Measurements from ENCODE around the gene PRSS57. TPM values are rescaled to one million over a fixed set of nuclear protein-coding genes. Genes with fewer than 3 reads are reported as not detected.

The PRSS57 gene
- polyA plus RNA-seq, 1 donor (not counting 4 experiments of a cell fraction or from before 2014, with no cell fraction given): not detected

GRCh38 chr19:718991-719512, 23.8 kb upstream of the PRSS57 start:
- Histone ChIP-seq H3K27ac (ENCODE audit: control insufficient read depth, insufficient read depth, low read length) (no peak overlapping the region), H3K27me3 (ENCODE audit: control insufficient read depth, extremely low read depth, insufficient read depth, low read length) (peaks cover 7% of the 10 kb centered on the region), H3K4me3 (ENCODE audit: control insufficient read depth in 2 of 3, extremely low read depth in 1 of 3, insufficient read depth in 2 of 3, low read depth in 1 of 3, low read length in 3 of 3) (no peak overlapping the region), H3K9ac (ENCODE audit: control insufficient read depth, extremely low read depth, insufficient read depth, low read length) (no peak overlapping the region), H3K9me3 (ENCODE audit: control insufficient read depth, low read depth, low read length) (peaks cover 2% of the 10 kb centered on the region), H4K20me1 (ENCODE audit: control insufficient read depth, extremely low read depth, insufficient read depth, low read length) (no peaks in the 10 kb centered on the region), H3K4me2 (ENCODE audit: control insufficient read depth, extremely low read depth, insufficient read depth, low read depth, low read length) (no peak overlapping the region), H3K36me3 (ENCODE audit: control insufficient read depth in 2 of 2, extremely low read depth in 1 of 2, insufficient read depth in 2 of 2, low read length in 2 of 2) (no peaks in the 10 kb centered on the region), H3K4me1 (ENCODE audit: control insufficient read depth, extremely low read depth, insufficient read depth, low read length) (no peaks in the 10 kb centered on the region), H3K9me1 (ENCODE audit: control insufficient read depth, extremely low read depth, insufficient read depth, low read length) (no peaks in the 10 kb centered on the region), H3K79me2 (ENCODE audit: control insufficient read depth, insufficient read depth, low read length) (no peaks in the 10 kb centered on the region), H2AFZ (ENCODE audit: control insufficient read depth, low read length) (no peak overlapping the region)
- DNase-seq (ENCODE audit: low read depth, low spot score) (no peak), FAIRE-seq (no peak)
- dilution Hi-C loops (cut with MboI; ENCODE audit: extremely low pct_ligation_motif_present, low sequenced_read_pairs): no loop called here
- TF ChIP-seq CTCF (optimal IDR thresholded peaks at IDR 0.05 in 1 of 3, IDR thresholded peaks at IDR 0.05 in 1 of 3, conservative IDR thresholded peaks at IDR 0.05 in 1 of 3; ENCODE audit: extremely low read depth in 1 of 3, insufficient read depth in 2 of 3, low read length in 3 of 3) (no peak), EZH2 (IDR thresholded peaks at IDR 0.05; ENCODE audit: low read length) (no peak)

- peaks cover 2% of the 10 kb centered on the region for H3K9me3 ChIP-seq (ENCODE audit: control insufficient read depth, low read depth, low read length)
- DNase-seq (ENCODE audit: low read depth, low spot score) (no peak), FAIRE-seq (no peak)
- H3K79me2 ChIP-seq (ENCODE audit: control insufficient read depth, insufficient read depth, low read length): no peaks in the 10 kb centered on the region
- no peak overlapping the region for H3K4me2 ChIP-seq (ENCODE audit: control insufficient read depth, extremely low read depth, insufficient read depth, low read depth, low read length)
- H3K9ac ChIP-seq (ENCODE audit: control insufficient read depth, extremely low read depth, insufficient read depth, low read length): no peak overlapping the region
- peaks cover 7% of the 10 kb centered on the region for H3K27me3 ChIP-seq (ENCODE audit: control insufficient read depth, extremely low read depth, insufficient read depth, low read length)
- H4K20me1 ChIP-seq (ENCODE audit: control insufficient read depth, extremely low read depth, insufficient read depth, low read length): no peaks in the 10 kb centered on the region
- dilution Hi-C loops (cut with MboI; ENCODE audit: extremely low pct_ligation_motif_present, low sequenced_read_pairs): no loop called here
- no peak overlapping the region for H2AFZ ChIP-seq (ENCODE audit: control insufficient read depth, low read length)
- TF ChIP-seq CTCF (optimal IDR thresholded peaks at IDR 0.05 in 1 of 3, IDR thresholded peaks at IDR 0.05 in 1 of 3, conservative IDR thresholded peaks at IDR 0.05 in 1 of 3; ENCODE audit: extremely low read depth in 1 of 3, insufficient read depth in 2 of 3, low read length in 3 of 3) (no peak), EZH2 (IDR thresholded peaks at IDR 0.05; ENCODE audit: low read length) (no peak)
- no peak overlapping the region for H3K27ac ChIP-seq (ENCODE audit: control insufficient read depth, insufficient read depth, low read length)
- H3K4me1 ChIP-seq (ENCODE audit: control insufficient read depth, extremely low read depth, insufficient read depth, low read length): no peaks in the 10 kb centered on the region
- H3K4me3 ChIP-seq (ENCODE audit: control insufficient read depth in 2 of 3, extremely low read depth in 1 of 3, insufficient read depth in 2 of 3, low read depth in 1 of 3, low read length in 3 of 3): no peak overlapping the region
- no peaks in the 10 kb centered on the region for H3K36me3 ChIP-seq (ENCODE audit: control insufficient read depth in 2 of 2, extremely low read depth in 1 of 2, insufficient read depth in 2 of 2, low read length in 2 of 2)
- no peaks in the 10 kb centered on the region for H3K9me1 ChIP-seq (ENCODE audit: control insufficient read depth, extremely low read depth, insufficient read depth, low read length)
Observed at GRCh38 chr19:718251-718951, 23.1 kb upstream of the PRSS57 start.

Data from keratinocyte (primary cell).